Stimulated activated CD4-positive, alpha-beta T cell treated with anti-CD3 and anti-CD28 coated beads, TNF-alpha, amount 100 ng/mL, for 48 hours (primary cell): ENCODE measurements around the gene NPHP1.
"Not testable (repeated sequence)": the region's sequence is repeated elsewhere in the genome, so short reads cannot be mapped to it uniquely, and the experiment has no call there.

Experiments used
- DNase-seq, 3 donors: peaks; one replicate each; pipeline ENCODE4 v3.0.0-alpha.2; 2020; ENCODE audit warnings: low read depth in 3 of 3

Gene NPHP1

GRCh38 chr2:110104025-110104771, 100.6 kb downstream of the NPHP1 start:
- no peak for DNase-seq

DNA sequence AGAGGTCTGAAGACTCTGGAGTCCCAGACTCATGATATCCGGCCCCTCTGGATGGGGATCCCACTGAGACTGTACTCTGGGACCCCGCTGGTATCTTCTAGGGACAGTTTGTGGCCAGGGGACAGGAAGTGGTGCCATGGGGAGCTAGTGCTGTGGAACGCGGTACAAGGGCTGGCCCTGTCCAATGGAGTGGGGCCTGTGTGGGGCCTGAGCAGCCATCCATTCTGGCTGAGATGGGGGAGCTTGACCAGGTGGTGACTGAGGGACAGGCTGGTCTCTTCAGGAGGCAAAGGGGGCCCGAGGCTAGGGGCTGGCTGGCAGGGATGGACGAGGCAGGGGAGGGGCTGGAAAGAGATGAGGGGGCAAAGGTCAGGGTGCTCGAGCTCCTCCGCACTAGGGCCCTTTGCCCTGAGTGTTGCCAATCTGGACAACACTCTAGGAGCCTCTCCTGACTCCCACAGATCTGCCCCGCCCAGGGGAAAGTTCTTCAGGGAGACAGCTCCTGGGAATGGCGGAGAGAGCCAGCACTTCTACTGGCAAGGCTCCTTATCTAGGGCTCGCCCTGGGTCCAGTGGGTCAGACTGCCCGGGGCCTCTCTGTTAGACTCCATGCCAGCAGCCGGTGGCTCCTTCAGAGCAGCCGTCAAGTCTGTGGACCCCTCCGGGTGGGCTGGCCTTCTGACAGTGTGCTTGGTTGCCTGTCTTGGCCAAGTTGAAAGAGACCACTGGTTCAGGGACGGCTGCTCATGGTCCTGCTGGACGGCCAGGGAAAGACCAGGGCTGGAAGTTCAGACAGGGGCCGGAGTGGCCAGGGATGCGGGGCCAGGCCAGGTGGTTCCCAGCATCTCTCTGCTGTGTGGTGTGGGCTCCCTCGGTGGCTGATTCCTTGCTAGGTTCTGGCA, 101.5 kb downstream of the NPHP1 start:
- no peak for DNase-seq

DNA sequence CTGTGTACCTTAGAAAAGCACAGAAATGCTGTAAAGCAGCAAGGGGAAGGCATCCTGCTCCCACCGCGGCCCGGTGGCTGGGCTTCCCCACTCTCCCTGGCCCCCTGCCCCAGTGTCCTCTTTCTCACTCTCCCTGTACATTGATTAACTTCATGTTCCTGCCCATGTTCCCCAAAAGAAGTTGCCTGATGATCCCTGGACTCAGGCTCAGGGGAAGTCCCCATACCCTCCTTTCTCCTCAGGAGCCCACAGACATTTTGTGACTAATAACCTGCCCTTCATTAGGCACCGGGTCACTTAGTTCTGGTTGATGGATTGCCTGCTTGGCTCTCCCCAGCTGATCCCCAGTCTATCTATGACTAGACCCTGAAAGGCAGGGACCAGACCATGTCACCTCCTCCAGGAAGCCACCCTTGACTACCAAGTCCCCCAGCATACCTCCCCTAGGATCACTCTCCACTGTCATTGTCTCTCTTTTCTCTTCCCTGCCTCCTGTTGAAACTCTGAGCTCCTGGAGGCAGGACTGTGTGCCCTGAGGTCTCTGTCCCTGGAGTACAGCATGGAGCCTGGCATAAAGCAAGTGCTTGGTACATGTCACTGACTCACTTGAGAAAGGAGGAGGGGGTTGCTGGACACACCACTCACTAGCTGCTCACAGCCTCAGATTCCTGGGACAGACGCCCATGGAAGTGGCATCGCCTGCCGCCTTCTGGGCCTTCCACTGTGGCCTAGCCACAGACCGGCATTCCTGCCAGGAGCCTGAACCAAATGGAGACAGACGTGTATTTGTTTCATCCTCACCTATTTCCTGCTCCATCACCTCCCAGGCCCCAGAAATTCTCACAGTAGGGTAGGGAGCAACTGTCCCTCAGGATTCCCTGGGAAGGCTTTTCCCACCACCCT, 102.7 kb downstream of the NPHP1 start:
- DNase-seq: no peak

DNA sequence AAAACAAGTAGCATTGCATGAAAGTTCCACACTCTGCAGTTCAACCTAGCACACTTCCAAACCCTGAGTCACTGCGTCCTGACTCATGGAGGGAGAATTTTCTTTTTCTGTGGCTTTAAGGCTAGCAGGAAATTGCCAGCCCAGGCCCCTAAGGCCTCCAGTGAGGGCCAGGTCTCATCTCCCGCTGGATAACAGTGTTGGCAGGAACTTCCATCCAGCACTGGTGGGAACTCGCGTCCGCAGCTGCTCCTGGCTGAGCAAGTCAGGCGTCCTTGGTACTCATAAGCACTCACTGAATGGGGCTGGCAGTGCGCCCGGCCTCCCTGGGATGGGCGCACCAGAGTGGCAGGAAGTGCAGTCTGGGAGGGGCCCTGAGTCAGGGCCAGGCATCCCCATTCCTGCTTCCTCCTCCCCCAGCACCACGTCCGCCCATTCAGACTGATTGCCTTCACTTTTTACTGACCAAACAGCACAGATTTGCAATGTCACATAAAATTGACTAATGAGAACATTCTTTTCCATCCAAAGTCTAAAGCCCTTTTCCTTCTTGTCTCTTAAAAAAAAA, 103.5 kb downstream of the NPHP1 start:
- DNase-seq: no peak

DNA sequence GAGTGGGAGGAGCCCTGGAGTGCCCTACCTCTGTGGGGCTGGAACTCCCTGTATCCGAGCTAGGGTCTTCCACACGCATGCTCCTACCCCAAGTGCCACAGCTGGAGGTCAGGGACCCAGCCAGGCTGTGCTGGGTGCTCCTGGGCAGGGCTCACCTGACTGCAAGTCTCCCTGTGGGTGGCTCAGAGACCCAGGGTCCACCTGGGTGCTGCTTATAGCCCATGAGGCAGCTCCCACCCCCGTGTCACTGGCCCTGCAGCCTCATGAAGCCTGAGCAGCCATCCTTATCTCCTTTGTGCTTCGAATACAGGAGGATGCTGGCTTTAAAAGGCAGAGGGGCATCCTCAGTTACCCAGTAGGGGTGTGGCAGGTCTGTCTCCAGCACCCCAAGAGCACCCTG, 103.9 kb downstream of the NPHP1 start:
- not testable (repeated sequence) for DNase-seq

- DNase-seq: no peak
Observed at GRCh38 chr2:110100480-110100879, 104.3 kb downstream of the NPHP1 start.

GRCh38 chr2:110099471-110100225, 105.2 kb downstream of the NPHP1 start:
- DNase-seq: no peak

DNA sequence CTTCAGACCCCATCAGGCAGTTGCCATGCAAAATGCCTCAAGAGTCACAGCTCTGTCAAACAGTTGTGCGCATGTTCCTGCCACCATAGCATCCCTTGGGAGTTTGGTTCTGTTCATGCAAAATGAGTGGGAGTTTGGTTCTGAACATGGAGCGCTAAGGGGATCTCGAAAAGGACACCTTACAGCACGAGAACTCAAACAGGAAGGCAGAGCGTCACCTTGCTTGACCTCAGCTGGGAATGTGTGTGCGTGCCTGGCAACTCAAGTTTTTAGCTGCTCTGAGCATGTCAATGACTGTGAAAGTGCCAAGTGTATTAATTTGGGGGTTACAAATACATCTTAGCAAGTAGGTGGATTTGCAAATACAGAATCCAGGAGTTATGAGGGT, 105.8 kb downstream of the NPHP1 start:
- DNase-seq: no peak

DNA sequence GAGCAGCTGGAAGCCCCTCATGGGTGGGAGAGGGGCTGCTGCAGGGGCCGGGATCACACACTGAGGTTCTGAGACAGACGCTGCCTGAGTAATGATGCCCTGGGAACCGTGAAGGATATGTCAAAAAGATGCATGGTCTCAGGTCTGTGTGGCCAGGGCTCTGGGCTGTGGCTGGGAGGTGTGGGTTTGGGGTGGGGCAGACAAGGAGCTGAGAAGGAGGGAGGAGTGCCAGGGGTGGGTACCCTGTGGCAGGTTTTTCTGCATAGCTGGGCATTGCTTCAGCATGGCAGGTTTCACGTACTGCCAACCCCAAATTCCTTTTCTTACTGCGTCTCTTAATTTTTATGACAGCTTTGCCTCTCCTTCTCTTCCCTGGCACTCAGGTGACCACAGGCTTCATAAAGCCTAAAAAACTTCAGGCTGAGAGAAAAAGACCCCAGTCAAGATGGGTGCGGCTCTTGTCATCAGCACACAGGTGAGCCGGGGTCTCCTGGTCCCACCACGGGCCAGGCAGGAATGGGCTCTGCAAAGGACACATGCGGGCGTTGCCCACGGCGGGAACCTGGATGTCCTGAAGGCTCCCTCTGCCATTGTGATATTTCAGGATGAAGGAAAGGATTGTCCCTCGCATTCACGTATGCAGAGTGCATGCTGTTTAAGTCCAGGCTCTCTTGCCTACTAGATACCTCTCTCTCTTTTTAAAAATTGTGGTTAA, 107.2 kb downstream of the NPHP1 start:
- no peak for DNase-seq

- no peak for DNase-seq
Observed at GRCh38 chr2:110095994-110096633, 108.7 kb downstream of the NPHP1 start.

GRCh38 chr2:110094884-110095534, 109.8 kb downstream of the NPHP1 start:
- DNase-seq: not testable (repeated sequence)

GRCh38 chr2:110093924-110094323, 110.9 kb downstream of the NPHP1 start:
- not testable (repeated sequence) for DNase-seq

DNA sequence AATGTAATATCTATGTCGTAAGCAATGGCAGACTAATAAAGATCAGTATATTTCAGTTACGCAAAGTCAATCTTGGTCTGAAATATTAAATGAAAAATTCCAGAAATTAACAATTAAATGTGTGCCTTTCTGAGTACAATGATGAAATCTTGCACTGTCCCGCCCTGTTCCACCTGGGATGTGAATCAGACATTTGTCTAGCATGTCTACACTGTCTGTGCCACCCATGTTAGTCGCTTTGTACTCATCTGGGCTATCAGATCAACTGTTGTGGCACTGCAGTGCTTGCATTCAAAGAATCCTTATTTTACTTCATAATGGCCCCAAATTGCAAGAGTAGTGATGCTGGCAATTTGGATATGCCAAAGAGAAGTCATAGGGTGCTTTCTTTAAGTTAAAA, 114.6 kb downstream of the NPHP1 start:
- DNase-seq: not testable (repeated sequence)

DNA sequence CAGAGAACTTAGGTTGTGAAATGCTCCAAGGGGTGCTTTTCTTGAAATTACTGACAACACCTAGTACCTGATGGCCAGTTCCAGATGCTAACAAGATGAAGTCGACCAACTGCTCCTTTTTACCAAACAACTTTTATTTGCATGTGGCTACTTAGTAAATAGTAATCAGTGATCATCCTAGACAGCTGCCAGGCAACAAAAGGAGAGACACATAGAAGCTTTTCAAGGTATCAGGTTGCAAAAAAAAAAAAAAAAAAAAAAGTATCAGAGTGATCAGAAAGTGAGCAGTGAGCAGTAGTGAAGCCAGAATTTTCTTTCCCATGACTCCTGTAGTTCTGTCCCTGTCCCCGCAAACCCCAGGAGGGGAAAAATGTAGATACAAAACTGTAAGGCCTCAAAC, 121.1 kb downstream of the NPHP1 start:
- DNase-seq: not testable (repeated sequence)

DNA sequence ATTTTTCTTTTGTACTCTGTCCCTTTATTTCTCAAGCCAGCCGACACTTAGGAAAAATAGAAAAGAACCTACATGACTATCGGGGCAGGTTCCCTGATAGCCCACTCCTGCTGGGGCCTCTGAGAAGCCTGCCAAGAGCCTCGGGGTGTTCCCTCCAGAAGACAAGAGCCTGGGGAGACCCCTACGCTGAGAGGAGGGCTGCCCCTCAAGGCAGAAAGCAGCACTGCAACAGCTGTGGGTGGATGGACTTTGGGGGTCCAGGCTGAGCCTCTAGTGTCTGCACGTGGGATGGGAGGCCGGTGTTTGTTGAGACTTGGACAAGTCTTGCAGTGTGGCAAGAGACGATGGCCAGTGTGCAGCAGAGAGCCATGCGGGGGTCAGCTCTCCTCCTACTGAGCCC, 121.7 kb downstream of the NPHP1 start:
- not testable (repeated sequence) for DNase-seq

- DNase-seq: not testable (repeated sequence)
Observed at GRCh38 chr2:110078104-110078503, 126.7 kb downstream of the NPHP1 start.

DNA sequence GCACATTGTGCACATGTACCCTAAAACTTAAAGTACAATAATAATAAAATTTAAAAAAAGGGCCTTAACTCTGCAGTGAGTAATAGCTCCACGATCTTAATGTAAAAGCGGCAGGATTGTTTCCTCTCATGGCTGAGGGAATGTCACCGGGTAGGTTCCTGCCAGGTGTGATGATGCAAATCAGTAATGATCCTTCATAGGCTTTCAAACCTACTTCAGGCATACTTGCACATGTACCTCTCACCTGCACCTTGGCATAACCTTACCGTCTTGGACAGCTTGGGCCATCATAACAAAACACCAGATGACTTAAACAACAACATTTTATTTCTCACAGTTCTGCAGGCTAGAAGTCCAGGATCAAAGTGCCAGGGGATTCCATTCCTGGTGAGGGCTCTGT, 128.9 kb downstream of the NPHP1 start:
- DNase-seq: not testable (repeated sequence)
